AG09309 (cell line): ENCODE measurements around the gene RBM17.
"Not testable (repeated sequence)": the region's sequence is repeated elsewhere in the genome, so short reads cannot be mapped to it uniquely, and the experiment has no call there.

ENCODE experiments used
- DNase-seq: peaks from one replicate; pipeline ENCODE4 v3.0.0-alpha.2; 2010; ENCODE audit warnings: low read depth
- H3K4me3 ChIP-seq: 2 replicates; pipeline ENCODE4 v1.5.1; 2011; ENCODE audit warnings: mild to moderate bottlenecking, low read depth, low read length, moderate library complexity; ENCODE audit not compliant: control insufficient read depth
- TF ChIP-seq, protein P1 (sequence below): IDR thresholded peaks from 2 replicates; pipeline ENCODE4 v1.5.1; 2011; ENCODE audit warnings: mild to moderate bottlenecking, low read depth, low read length, inconsistent platforms; ENCODE audit not compliant: insufficient read depth, control insufficient read depth; ENCODE audit errors: missing control alignments

RBM17 gene

DNA sequence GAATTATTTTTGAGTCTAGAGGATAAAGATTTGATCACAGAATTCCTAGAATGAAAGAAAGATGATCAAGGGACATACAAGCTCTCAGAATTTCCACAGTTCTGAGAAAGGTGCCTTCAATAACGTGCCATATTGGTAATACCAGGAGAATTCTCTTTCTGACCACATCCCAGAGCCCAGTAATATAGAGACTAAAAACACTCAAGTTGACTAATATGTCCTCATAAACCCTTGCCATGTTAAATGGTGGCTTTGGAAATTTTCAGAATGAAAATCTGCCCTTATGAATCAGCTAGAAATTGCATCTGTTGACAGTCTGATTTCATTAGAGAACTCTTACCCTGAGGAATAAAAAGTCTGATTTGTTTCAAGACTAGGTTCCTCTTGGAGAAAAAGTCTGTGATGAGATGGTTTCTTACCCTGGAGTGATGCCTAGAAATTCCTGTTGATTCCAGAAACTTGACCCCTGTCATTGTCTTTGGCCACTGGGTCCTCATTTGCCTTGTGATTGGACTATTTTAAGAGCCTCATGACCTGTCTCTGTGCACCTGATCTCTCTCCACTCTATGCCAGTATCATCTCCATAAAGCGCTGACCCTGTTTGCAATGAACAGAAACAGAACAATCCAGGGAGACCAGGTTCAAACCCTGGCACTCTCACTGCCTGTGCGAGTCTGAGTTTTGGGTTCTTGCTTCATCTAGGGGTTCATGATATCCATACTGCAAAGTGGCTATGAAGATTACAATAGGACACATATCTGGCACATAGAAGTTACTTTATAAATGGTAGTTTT, 30.0 kb upstream of the RBM17 start:
- TF ChIP-seq, protein P1, sequence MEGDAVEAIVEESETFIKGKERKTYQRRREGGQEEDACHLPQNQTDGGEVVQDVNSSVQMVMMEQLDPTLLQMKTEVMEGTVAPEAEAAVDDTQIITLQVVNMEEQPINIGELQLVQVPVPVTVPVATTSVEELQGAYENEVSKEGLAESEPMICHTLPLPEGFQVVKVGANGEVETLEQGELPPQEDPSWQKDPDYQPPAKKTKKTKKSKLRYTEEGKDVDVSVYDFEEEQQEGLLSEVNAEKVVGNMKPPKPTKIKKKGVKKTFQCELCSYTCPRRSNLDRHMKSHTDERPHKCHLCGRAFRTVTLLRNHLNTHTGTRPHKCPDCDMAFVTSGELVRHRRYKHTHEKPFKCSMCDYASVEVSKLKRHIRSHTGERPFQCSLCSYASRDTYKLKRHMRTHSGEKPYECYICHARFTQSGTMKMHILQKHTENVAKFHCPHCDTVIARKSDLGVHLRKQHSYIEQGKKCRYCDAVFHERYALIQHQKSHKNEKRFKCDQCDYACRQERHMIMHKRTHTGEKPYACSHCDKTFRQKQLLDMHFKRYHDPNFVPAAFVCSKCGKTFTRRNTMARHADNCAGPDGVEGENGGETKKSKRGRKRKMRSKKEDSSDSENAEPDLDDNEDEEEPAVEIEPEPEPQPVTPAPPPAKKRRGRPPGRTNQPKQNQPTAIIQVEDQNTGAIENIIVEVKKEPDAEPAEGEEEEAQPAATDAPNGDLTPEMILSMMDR, result no peak
- H3K4me3 ChIP-seq, result no peak overlapping the region
- DNase-seq, result no peak

GRCh38 chr10:6059506-6059905, 29.3 kb upstream of the RBM17 start:
- no peak for DNase-seq
- TF ChIP-seq, protein P1, result no peak
- H3K4me3 ChIP-seq, result no peak overlapping the region

DNA sequence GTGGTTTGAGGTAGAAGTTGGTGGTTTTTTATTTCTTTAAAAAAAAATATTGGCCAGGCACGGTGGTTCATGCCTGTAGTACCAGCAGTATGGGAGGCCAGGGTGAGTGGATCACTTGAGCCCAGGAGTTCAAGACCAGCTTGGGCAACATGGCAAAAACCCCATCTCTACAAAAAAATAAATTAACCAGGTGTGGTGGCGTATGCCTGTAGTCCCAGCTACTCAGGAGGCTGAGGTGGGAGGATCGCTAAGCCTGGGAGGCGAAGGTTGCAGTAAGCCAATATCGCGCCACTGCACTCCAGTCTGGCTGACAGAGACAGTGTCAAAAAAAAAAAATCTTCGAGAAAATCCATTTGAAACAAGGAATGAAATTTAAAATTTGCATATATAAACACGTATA, 27.8 kb upstream of the RBM17 start:
- no peak overlapping the region for H3K4me3 ChIP-seq
- no peak for DNase-seq
- TF ChIP-seq, protein P1, result no peak

GRCh38 chr10:6062101-6062771, 26.6 kb upstream of the RBM17 start, which contains the start of gene IL2RA:
IL2RA (minus strand) TSS chr10:6062367; CDS start chr10:6062151, 216 bp downstream.
- DNase-seq, result no peak
- H3K4me3 ChIP-seq, result no peak within 1 kb of the TSS
- TF ChIP-seq, protein P1, result no peak

DNA sequence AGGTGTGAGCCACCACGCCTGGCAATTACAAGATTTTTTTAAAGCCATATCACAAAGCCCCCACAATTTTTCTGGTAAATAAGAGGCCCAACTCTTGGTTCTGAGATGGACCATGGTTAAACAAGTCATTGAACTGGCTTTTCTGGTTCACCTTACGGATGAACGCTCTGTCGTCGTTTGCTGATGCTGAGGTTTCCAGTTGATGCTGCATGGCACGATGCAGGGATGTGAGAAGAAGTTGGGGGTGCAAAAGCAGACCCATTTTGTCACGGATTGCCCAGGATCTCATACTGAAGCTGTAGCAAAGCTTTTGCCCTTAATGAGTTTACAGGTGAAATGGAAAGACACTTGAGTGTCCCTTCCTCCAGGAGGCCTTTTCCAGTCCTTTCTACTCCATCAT, 24.7 kb upstream of the RBM17 start:
- TF ChIP-seq, protein P1, result no peak
- no peak for DNase-seq
- H3K4me3 ChIP-seq, result no peak overlapping the region

- not testable (repeated sequence) for H3K4me3 ChIP-seq, DNase-seq
These were observed 24.1 kb upstream of the RBM17 start for GRCh38 chr10:6064726-6065125.

DNA sequence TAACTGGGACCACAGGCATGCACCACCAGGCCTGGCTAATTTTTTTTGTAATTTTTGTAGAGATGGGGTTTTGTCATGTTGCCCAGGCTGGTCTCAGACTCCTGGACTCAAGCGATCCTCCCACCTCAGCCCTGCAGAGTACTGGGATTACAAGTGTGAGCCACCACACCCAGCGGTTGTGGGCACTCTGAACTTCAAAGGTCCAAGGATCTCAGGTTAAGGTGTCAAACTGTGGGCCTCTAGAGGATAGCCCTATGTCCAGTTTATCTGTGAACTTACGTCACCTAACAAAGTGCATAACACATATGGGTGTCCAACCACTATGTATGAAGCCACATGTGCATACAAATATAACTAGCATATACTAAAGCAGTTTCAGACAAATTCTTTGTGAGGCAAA, 23.4 kb upstream of the RBM17 start:
- H3K4me3 ChIP-seq, result no peak overlapping the region
- DNase-seq, result no peak
- TF ChIP-seq, protein P1, result no peak
